ENCODE results near the gene XPO5. TPM values are rescaled to one million over a fixed set of nuclear protein-coding genes. Genes with fewer than 3 reads are reported as not detected.

Gene XPO5
- total and polyA plus RNA-seq, 9 of the 15 experiments (the other 6 are each of a cell fraction or from before 2014, with no cell fraction given) = 36.0 to 170 (median 99.1) TPM

- no peak for TF ChIP-seq MCM7 (IDR thresholded peaks at IDR 0.05)
- TF ChIP-seq C11orf30 (IDR thresholded peaks at IDR 0.05; ENCODE audit: low read depth) = peak; percentile 90
- peak; percentile 97 for TF ChIP-seq CHD2 (IDR thresholded peaks at IDR 0.05; ENCODE audit: low read depth, low read length)
- TF ChIP-seq BMI1 (IDR thresholded peaks at IDR 0.05; ENCODE audit: low read length) = peak; percentile 95
- TF ChIP-seq ZNF589 (CRISPR knock-in tag; IDR thresholded peaks at IDR 0.05; ENCODE audit: low read depth) = 0 out of 2 replicates have a peak, but pooled peaks have one; percentile 24
- TF ChIP-seq, protein P1, sequence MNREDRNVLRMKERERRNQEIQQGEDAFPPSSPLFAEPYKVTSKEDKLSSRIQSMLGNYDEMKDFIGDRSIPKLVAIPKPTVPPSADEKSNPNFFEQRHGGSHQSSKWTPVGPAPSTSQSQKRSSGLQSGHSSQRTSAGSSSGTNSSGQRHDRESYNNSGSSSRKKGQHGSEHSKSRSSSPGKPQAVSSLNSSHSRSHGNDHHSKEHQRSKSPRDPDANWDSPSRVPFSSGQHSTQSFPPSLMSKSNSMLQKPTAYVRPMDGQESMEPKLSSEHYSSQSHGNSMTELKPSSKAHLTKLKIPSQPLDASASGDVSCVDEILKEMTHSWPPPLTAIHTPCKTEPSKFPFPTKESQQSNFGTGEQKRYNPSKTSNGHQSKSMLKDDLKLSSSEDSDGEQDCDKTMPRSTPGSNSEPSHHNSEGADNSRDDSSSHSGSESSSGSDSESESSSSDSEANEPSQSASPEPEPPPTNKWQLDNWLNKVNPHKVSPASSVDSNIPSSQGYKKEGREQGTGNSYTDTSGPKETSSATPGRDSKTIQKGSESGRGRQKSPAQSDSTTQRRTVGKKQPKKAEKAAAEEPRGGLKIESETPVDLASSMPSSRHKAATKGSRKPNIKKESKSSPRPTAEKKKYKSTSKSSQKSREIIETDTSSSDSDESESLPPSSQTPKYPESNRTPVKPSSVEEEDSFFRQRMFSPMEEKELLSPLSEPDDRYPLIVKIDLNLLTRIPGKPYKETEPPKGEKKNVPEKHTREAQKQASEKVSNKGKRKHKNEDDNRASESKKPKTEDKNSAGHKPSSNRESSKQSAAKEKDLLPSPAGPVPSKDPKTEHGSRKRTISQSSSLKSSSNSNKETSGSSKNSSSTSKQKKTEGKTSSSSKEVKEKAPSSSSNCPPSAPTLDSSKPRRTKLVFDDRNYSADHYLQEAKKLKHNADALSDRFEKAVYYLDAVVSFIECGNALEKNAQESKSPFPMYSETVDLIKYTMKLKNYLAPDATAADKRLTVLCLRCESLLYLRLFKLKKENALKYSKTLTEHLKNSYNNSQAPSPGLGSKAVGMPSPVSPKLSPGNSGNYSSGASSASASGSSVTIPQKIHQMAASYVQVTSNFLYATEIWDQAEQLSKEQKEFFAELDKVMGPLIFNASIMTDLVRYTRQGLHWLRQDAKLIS (CRISPR knock-in tag; IDR thresholded peaks at IDR 0.05) = peak; percentile 92
These were observed 58.9 kb downstream of the XPO5 start, which contains the start of the genes POLR1C and YIPF3 (continued) for GRCh38 chr6:43516697-43517504.

DNA sequence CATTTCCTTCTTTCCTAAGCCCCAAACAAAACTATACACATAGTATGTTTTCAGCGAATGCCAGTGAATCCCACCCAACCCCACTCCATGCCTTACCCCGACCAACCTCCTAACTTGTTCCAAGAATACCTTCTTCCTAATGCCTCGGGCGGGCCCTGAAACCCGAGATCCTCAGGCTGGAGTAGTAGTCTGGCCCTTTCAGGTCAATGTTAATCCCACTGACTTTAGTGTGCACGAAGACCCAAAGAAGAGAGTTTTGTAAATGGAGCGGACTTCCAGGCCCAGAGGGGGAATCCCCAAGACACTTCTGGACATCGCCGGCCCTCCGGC is 59.5 kb downstream of the XPO5 start:
- TSS peak; percentile 70 for BruUV-seq (replicated peaks)
- no peak for TF ChIP-seq ZNF316 (IDR thresholded peaks at IDR 0.05)
- 0 out of 2 replicates have a peak, but pooled peaks have one; percentile 17 for TF ChIP-seq TAF7 (tag; IDR thresholded peaks at IDR 0.05)
- TF ChIP-seq NR2C2 (CRISPR knock-in tag; IDR thresholded peaks at IDR 0.05) = peak; percentile 28; the same call in 1 of the 2 replicates
- no peak for TF ChIP-seq NR2C2 (tag; IDR thresholded peaks at IDR 0.05)
- TF ChIP-seq SREBF1 (IDR thresholded peaks at IDR 0.05; ENCODE audit: borderline replicate concordance, low read depth, low read length) = no peak
- TF ChIP-seq ZBTB8A (IDR thresholded peaks at IDR 0.05; ENCODE audit: partially characterized antibody) = no peak
- no peak for TF ChIP-seq ZFX (CRISPR knock-in tag; IDR thresholded peaks at IDR 0.05)
- no peak for TF ChIP-seq ATF2 (CRISPR knock-in tag; IDR thresholded peaks at IDR 0.05)
- TF ChIP-seq ZNF263 (CRISPR knock-in tag; IDR thresholded peaks at IDR 0.05; ENCODE audit: borderline replicate concordance) = 0 out of 2 replicates have a peak, but pooled peaks have one; percentile 4

More for the DNA sequence above, 59.5 kb downstream of the XPO5 start:
- POLR2A ChIA-PET = interaction anchor here (0.6 to 7.1 kb wide), 13 partner anchors 9 to 322 kb away, joined by 3 to 89 read pairs (median 4); partner anchors contain the start of gene GTPBP2
- 2% methylated on average over 9 of the region's 10 CpGs for WGBS (ENCODE audit: insufficient coverage, low coverage, missing lambda C conversion rate)
- intact Hi-C loops (cut with micrococcal nuclease) = no loop called here
- H3K4me2 ChIP-seq (ENCODE audit: insufficient read depth, low read length) = peak overlapping the region; percentile 99
- peak overlapping the region; percentile 95 to 99 for H3K9ac ChIP-seq (ENCODE audit: insufficient read depth in 1 of 2, low read depth in 2 of 2, low read length in 2 of 2)
- peaks cover 10 to 19% of the 10 kb centered on the region in 2 experiments; a peak in 3 of 5 replicates for H3K4me1 ChIP-seq (replicated peaks in 1 of 2; ENCODE audit: control insufficient read depth in 2 of 2, insufficient read depth in 2 of 2, low read length in 2 of 2)
- peak overlapping the region; percentile 67 for H3K27ac ChIP-seq (ENCODE audit: extremely low read depth, low read depth, low read length)
- peaks cover 3% of the 10 kb centered on the region for H3K9me1 ChIP-seq (ENCODE audit: control insufficient read depth, insufficient read depth, low read length)
- H3K4me3 ChIP-seq = peak overlapping the region; percentile 80
- H3K9me3 ChIP-seq (replicated peaks; ENCODE audit: control insufficient read depth, insufficient read depth, low read depth, low read length) = no peaks in the 10 kb centered on the region
- DNase-seq (ENCODE audit: extremely low read depth in 1 of 4, low spot score in 3 of 4) = no peak
- no peaks in the 10 kb centered on the region for H3K27me3 ChIP-seq (ENCODE audit: control insufficient read depth in 2 of 2, insufficient read depth in 2 of 2, low read length in 2 of 2)
- H3K79me2 ChIP-seq (ENCODE audit: control insufficient read depth, insufficient read depth, low read length) = peaks cover 57% of the 10 kb centered on the region
- H4K20me1 ChIP-seq (replicated peaks; ENCODE audit: control insufficient read depth, insufficient read depth, low read length) = peaks cover 10% of the 10 kb centered on the region; the same call in 1 of the 2 replicates
- H3K36me3 ChIP-seq (ENCODE audit: control insufficient read depth, insufficient read depth, low read length) = peaks cover 82% of the 10 kb centered on the region
- ATAC-seq = peak; percentile 8
- H2AFZ ChIP-seq (ENCODE audit: low read depth, low read length) = peak overlapping the region; percentile 55
- in situ Hi-C loops (cut with MboI) = no loop called here
- CTCF ChIA-PET (ENCODE audit: low intra/inter-chr PET ratio) = interaction anchor here (0.6 kb wide), 2 partner anchors 182 to 443 kb away, joined by 4 to 8 read pairs; no protein-coding TSS in a partner anchor
- FAIRE-seq = no peak
